ENCODE results near the gene HNMT. TPM values are rescaled to one million over a fixed set of nuclear protein-coding genes. Genes with fewer than 3 reads are reported as not detected.

The HNMT gene
- total and polyA plus RNA-seq, 2 of the 13 experiments (the other 11 are each of a cell fraction or from before 2014, with no cell fraction given), result 279 to 309 TPM

DNA sequence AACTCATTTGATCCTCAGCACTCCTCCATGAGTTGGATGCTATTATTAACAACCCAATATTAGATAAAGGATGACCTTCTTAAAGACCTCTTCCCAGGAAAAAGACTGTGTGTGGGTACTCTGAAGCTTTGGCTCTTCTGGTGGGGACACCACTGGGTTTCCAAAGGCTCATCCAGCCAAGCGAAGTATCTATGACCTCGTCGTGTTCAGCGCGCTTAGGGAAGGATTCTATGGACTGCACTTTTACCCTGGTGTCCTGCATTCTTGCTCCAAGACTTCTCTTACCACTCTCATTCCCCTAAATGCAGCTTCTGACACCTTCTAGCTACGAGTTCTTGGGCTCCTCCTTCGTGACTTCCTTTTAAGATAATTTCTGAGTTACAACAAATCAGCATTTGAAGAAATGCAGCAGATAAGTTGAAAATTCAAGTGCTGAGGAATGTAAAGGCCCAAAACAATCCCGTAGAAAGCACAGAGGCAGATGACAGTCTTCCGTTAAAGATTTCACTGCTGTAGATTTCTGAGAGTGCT, 673 bp upstream of the HNMT start (continued):
- TF ChIP-seq, protein P1, sequence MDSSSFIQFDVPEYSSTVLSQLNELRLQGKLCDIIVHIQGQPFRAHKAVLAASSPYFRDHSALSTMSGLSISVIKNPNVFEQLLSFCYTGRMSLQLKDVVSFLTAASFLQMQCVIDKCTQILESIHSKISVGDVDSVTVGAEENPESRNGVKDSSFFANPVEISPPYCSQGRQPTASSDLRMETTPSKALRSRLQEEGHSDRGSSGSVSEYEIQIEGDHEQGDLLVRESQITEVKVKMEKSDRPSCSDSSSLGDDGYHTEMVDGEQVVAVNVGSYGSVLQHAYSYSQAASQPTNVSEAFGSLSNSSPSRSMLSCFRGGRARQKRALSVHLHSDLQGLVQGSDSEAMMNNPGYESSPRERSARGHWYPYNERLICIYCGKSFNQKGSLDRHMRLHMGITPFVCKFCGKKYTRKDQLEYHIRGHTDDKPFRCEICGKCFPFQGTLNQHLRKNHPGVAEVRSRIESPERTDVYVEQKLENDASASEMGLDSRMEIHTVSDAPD (CRISPR knock-in tag; IDR thresholded peaks at IDR 0.05), result no peak
- peak; percentile 88; the same call in 1 of the 2 replicates for TF ChIP-seq ZBTB38 (CRISPR knock-in tag; IDR thresholded peaks at IDR 0.05)
- no peak for TF ChIP-seq DPF2 (CRISPR knock-in tag; IDR thresholded peaks at IDR 0.05; ENCODE audit: borderline replicate concordance, low read depth)
- TF ChIP-seq ZNF644 (CRISPR knock-in tag; IDR thresholded peaks at IDR 0.05; ENCODE audit: low read depth), result no peak
- TF ChIP-seq NBN (conservative IDR thresholded peaks at IDR 0.05), result no peak
- no peak for TF ChIP-seq ZNF367 (CRISPR knock-in tag; IDR thresholded peaks at IDR 0.05; ENCODE audit: borderline replicate concordance)
- TF ChIP-seq SPEN (CRISPR knock-in tag; IDR thresholded peaks at IDR 0.05; ENCODE audit: low read depth), result 0 out of 2 replicates have a peak, but pooled peaks have one; percentile 2
- peak; percentile 34; the same call in 1 of the 2 replicates for TF ChIP-seq HNRNPL (IDR thresholded peaks at IDR 0.05; ENCODE audit: low read depth, low read length)
- 0 out of 2 replicates have a peak, but pooled peaks have one; percentile 19 for TF ChIP-seq ZNF589 (CRISPR knock-in tag; conservative IDR thresholded peaks at IDR 0.05)
- TF ChIP-seq, protein P2, sequence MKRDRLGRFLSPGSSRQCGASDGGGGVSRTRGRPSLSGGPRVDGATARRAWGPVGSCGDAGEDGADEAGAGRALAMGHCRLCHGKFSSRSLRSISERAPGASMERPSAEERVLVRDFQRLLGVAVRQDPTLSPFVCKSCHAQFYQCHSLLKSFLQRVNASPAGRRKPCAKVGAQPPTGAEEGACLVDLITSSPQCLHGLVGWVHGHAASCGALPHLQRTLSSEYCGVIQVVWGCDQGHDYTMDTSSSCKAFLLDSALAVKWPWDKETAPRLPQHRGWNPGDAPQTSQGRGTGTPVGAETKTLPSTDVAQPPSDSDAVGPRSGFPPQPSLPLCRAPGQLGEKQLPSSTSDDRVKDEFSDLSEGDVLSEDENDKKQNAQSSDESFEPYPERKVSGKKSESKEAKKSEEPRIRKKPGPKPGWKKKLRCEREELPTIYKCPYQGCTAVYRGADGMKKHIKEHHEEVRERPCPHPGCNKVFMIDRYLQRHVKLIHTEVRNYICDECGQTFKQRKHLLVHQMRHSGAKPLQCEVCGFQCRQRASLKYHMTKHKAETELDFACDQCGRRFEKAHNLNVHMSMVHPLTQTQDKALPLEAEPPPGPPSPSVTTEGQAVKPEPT (CRISPR knock-in tag; IDR thresholded peaks at IDR 0.05; ENCODE audit: low read depth), result 0 out of 2 replicates have a peak, but pooled peaks have one; percentile 35
- TF ChIP-seq MTA1 (CRISPR knock-in tag; IDR thresholded peaks at IDR 0.05; ENCODE audit: borderline replicate concordance), result no peak
- 0 out of 2 replicates have a peak, but pooled peaks have one; percentile 20 for TF ChIP-seq ZFX (CRISPR knock-in tag; IDR thresholded peaks at IDR 0.05; ENCODE audit: low read depth)
- peak in 1 of 2 experiments; percentile 74; a peak in 3 of 4 replicates for TF ChIP-seq POLR2A (IDR thresholded peaks at IDR 0.05; ENCODE audit: insufficient read depth in 1 of 2, low read depth in 2 of 2, low read length in 2 of 2)
- no peak for TF ChIP-seq SOX13 (IDR thresholded peaks at IDR 0.05)
- TF ChIP-seq SOX13 (CRISPR knock-in tag; conservative IDR thresholded peaks at IDR 0.05 in 1 of 2, IDR thresholded peaks at IDR 0.05 in 1 of 2), result 0 out of 4 replicates have a peak, but pooled peaks of 1 of the 2 experiments have one; percentile 37
- no peak for TF ChIP-seq ZMAT3 (CRISPR knock-in tag; conservative IDR thresholded peaks at IDR 0.05)
- TF ChIP-seq, protein P3, sequence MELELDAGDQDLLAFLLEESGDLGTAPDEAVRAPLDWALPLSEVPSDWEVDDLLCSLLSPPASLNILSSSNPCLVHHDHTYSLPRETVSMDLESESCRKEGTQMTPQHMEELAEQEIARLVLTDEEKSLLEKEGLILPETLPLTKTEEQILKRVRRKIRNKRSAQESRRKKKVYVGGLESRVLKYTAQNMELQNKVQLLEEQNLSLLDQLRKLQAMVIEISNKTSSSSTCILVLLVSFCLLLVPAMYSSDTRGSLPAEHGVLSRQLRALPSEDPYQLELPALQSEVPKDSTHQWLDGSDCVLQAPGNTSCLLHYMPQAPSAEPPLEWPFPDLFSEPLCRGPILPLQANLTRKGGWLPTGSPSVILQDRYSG (CRISPR knock-in tag; IDR thresholded peaks at IDR 0.05), result 0 out of 2 replicates have a peak, but pooled peaks have one; percentile 10
- no peak; the same call in 1 of the 2 replicates for TF ChIP-seq ZSCAN21 (CRISPR knock-in tag; IDR thresholded peaks at IDR 0.05; ENCODE audit: borderline replicate concordance)
- TF ChIP-seq HOXA5 (CRISPR knock-in tag; IDR thresholded peaks at IDR 0.05), result no peak; the same call in 1 of the 2 replicates

All from HepG2 (cell line).